Suppressor macrophage treated with lipopolysaccharide for 1 hour (primary cell): ENCODE measurements around the gene ADAMTS12.

Experiments used
- DNase-seq, 3 donors: peaks; one replicate each; pipeline ENCODE4 v3.0.0-alpha.2; 2020 to 2022

Gene ADAMTS12

GRCh38 chr5:33696411-33696810 is 195.4 kb downstream of the ADAMTS12 start:
- DNase-seq, result no peak

DNA sequence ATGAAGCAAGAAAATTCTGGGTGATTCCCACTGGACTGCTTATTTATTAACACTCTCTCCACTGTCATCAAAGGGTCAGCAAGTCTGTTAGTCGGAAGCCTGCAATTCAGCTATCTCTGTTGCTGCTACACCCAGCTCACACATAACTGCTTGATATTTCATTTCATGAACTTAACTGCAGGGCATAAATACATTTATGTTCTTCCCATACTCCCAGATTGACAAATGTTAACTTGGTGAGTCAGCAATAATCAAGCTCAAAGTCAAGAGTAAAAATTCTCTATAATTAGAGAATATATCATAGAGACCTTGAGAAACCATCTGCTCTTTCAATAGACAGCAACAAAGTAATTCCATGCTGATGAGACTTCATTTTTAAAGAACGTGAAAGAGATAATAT is 198.8 kb downstream of the ADAMTS12 start:
- no peak for DNase-seq

DNA sequence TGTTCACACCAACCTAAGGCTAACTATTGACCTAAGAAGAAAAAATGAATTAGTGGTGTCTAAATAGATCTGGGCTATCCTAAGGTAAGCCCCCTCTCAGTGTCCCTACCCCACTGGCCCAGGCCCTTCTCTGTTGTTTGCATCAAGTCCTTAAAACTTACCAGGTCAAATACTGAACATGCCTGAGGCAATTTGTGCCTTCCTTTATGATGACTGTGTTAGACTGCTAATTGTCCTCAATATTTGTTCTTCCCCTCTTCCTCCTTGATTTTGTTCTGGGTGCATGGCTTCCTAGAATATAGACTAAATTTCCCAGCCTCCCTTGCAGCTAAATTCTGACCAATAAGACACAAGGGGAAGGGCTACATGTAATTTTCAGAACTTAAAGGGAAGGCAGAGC is 199.9 kb downstream of the ADAMTS12 start:
- no peak for DNase-seq

DNA sequence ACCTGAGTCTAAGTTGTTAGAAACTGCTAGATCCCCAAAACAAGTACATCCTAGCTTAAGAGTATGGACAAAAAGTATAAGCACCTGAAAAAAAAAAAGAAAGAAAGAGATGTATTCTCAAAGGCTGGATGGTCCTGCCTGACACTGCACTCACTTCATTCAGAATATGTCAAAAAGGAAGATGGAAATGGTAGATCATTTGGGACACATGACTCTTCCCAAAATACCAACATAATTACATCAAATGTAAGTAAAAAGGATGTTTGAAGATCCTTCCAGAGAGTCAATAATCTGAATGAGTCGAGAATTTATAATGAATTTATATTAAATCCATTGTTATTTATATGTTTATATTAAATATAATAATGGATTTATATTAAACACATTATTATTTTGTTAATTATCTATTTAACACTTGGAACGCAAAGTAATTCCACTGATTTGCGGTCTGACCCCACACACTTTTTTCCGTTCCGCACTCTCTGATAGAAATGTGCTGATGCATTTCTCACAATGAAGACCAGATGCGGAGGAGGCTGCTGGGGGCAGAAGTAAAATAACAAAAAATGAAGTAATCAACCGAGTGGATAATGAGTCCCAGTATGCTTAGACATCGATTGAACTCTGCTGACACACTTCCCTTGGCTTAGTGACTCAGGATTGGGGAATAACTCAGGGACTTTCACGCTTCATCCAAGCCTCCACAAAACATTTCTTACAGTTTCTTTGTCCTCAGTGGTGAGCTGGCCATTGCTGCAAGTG is 201.2 kb downstream of the ADAMTS12 start:
- DNase-seq, result no peak

DNA sequence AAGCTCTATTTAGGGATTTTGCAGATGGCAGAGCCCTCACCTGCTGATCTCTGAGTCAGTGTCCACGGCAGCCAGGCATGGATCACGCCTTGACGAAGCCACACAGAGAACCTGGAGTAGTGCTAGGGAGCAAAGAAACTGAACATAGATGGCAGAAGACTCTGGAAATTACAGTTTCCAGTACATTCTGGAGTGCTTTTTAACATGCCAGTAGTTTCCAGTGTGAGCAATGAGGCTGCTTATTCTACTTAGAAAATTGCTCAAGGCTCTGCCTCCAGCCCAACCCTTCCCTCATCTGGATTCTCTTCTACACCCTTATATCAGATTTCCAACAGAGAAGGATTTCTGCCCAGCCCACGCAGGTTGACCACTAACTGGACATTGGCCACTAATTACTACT is 203.3 kb downstream of the ADAMTS12 start:
- no peak for DNase-seq

DNA sequence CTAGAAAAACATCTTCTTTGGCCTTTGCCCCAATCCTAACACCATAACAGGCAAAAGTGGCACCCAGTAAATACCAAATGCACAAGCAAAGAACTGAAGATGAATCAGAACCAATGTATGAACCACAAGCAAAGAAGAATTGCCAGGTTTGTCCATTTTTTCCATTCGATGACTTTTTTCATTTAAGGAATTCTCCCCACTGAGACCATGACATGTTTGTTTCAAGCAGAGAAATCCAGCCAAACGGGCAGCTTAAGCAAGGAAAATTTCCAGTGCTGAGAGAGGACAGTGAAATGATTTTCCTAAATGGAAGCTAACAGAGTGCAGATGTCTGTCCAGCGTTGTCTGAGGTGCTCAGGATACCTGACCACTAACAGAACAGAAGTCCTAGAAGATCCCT is 203.7 kb downstream of the ADAMTS12 start:
- no peak for DNase-seq

DNA sequence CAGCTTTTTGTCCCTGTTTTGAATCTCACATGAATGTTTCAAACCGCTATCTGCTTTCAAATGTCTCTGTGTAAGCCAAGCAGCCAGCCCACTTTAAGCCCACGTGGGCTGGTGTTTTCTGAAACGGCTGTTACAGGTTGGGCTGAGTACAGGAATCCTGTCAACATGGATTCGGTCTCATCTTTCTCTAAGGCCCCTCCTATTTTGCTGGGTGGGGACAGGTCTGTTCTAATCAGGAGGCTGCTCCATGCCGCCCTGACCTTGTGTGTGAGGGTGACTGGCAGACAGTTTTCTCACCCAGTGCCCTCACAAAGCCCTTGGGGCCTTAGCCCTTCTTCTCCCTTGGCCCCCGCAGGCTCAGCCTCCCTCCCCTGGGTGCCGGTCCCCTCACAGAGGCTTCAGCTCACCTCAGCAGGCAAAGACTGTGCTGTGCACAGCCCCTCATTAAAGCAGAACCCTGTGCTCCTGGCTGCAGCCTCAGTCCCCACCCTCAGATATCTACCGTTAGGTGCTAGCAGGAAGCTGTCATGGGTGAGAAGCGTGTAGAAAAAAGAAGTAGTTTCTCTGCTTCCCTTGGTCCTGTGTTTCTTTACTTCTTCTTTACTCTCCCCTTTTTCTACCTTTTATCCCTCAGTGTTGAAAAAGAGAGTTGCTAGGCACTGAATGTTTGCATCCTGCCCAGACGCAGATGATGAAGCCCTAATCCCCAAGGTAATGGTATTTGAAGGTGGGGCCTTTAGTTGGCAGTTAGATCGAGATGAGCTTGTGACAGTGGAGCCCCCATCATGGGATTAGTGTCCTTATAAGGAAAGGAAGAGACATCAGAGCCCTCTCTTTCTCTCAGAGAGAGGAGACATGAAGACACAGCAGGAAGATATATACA is 205.7 kb downstream of the ADAMTS12 start:
- DNase-seq, result no peak

- DNase-seq, result no peak
Measured at GRCh38 chr5:33684496-33685159, 207.2 kb downstream of the ADAMTS12 start.

GRCh38 chr5:33679791-33680190 is 212.0 kb downstream of the ADAMTS12 start:
- DNase-seq, result no peak

- peak in 2 of 3 donors; percentile 35 to 43 for DNase-seq
Measured at GRCh38 chr5:33675958-33676464, 215.8 kb downstream of the ADAMTS12 start.

GRCh38 chr5:33671700-33672291 is 220.0 kb downstream of the ADAMTS12 start:
- DNase-seq, result no peak

DNA sequence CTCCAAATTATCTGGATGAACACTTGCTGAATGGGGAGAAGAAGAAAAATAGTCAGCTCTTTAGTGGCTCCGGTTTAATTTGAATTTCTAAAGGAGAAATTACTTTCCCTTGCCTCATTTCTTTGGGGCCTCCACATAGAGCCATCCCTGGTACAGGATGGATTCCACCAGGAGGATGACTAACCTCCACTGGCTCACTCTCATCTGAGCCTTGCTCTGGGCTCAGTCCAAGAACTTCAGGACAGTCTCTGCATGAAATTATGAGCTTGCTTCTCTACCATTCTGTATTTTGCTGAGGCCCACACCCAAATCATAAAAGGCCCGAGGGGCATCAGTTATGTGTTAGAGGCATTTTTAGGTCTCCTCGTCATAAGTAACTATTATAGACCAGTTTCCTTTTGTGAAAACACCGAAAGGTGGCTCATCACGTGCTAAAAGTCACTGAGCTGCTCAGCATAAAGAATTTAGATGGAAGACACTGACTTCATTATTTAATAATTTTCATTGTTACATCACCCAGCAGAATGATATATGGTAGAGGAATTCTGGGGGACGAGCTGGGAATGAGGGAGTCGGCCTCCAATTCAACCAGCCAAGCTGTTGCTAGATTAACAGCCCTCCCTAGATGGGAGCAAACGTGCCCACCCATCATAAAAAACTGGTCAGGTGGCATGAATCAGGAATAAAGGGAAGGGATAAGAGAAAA is 228.9 kb downstream of the ADAMTS12 start:
- no peak for DNase-seq

- no peak for DNase-seq
Measured at GRCh38 chr5:33659526-33660169, 232.1 kb downstream of the ADAMTS12 start.

DNA sequence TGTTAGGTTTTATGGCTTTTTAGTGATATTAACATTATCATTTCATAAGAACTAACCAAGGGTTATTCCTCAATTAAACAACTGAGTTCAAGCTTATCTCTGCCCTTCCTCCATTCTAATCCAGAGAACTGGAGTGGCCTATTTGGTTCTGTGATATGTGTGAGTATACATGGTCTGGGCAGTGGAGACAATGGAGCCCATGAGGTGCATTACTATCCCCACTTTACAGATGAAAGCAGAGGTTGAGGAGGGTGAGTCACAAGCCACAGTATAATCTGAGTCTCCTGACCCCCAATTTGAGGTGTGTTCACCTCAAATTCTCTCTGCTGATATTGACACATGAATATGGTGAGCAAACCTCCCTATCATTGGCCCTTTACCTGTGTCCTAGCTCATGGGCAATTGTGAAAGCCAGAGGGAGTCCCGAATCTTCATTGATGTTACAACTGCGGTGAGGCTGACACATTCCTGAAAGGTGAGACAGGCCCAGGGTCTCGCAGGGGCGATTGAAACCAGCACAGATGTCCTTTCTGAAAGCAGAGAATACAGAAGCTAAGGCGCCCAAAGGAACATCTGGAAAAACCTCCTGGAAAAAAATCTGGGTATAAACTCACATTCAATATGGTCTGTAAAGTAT is 233.9 kb downstream of the ADAMTS12 start:
- no peak for DNase-seq

- no peak for DNase-seq
Measured at GRCh38 chr5:33657176-33657575, 234.6 kb downstream of the ADAMTS12 start.

- DNase-seq, result no peak
Measured at GRCh38 chr5:33650911-33651310, 240.9 kb downstream of the ADAMTS12 start.

DNA sequence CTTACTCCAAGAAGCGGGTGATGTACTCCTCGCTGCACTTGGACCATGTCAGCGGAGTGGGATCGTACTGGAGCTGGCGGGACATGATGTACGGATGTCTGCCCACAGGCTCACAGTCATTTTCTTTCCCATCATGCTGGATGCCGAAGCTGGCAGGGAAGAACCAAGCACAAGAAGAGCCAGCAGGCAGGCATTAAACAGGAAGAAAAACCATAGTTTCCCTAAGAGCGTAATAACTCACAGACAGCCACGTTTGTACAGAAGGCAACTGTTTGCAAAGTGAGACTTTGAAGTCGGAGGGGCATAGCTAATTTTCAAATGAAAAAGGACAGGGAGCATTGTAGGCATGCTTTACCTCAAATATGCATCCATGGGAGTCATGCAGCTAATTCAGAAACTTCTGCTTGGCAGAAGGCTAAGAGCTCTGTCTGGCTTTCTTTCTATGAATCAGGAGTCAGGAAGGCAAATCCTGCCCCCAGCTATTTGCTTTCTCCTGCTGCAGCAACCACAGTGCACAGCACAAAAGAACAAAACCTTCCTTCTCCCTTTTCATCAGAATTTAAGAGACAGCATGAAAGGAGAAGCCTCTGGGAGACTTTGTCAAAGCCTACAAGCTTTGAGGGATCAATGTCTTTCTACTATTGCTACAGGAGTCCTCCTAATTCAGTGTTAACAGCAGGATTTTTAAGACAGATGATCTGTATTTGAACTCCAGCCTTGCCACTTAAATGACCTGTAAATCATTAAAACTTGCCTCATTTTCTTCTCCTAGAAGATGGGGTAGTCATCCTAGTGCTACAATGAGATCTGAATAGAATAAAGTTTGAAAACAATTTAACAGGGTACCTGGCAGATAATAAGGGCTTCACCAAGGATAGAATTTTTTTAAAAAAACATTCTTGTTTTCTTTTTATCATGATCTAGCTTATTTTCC is 242.0 kb downstream of the ADAMTS12 start:
- no peak for DNase-seq

DNA sequence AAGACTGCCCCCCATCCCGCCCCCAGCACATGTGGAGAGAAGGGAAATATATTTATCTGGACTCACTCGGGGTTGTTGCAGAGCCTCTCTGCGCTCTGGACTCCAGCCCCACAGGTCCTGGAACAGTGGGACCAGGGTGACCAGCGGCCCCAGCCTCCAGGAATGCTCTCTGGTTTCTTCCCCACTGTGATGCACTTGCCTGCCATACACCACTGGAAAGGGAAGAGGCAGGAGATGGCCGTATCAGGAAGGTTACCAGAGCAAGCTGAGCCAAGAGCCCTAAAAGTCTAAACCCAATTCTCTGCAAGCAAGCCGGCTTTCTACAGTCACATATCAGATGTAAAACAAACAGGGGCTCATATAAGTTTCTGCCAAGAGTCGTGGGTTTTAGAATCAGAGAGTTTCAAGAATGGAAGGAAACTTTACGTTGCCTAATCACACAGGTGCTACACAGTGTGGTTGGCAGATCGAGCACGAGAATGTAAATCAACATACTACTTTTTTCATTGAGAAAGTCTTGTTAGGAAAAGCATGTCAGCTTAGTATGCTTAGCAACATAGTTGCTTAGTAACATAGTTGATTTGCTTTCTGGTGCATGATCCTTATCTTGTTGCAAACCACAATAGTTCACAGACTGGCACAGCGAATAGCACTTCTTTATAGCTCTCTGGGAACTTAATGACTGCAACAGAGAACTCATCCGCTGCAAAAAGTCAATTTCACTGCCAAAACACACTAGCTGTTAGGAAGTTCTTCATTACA is 249.9 kb downstream of the ADAMTS12 start:
- DNase-seq, result no peak

DNA sequence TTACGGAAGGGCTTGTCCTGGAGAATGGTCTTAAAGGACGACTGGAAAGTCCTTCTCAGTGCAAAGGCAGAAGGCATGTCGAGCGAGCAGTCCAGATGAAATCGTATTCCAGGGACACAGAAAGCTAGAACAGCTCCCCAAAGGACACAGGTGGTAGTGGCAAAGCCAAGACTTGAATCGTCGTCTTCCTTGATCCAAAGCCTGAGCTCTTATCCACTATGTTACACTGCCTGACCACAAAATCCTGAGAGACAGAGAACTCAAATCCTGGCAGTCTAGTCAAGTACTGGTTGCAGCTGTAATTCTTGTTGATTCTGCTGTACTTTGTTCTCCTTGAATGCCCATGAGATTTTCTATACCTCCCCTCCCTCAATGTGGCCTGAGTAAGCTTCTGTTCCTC is 252.3 kb downstream of the ADAMTS12 start:
- no peak for DNase-seq
